Superior temporal gyrus (tissue), 1 donor: ENCODE measurements around the gene MIPOL1.
"Not testable (repeated sequence)": the region's sequence is repeated elsewhere in the genome, so short reads cannot be mapped to it uniquely, and the experiment has no call there.

Experiments used
- DNase-seq: peaks from one replicate; pipeline ENCODE4 v3.0.0-alpha.2; 2016; ENCODE audit errors: extremely low spot score

MIPOL1 gene

DNA sequence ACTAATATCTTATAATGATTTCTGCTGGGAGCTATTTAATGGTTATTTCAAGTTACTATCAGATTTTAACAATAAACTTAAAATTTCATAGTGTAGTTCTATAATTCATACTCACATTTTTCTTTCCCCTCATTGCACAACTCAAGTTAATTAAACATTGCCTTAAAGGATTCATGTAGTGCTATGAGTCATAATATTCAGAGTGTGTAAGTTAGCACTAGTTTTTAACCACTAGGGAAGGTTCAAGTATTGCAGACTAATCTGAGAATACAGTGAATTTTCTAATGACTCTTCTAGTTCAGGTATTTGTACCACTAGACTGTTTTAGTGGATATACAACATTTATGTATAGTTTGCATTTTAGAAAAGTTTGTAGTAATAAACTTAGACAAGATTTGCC, 347.4 kb downstream of the MIPOL1 start:
- no peak for DNase-seq

- DNase-seq: no peak
Measured at GRCh38 chr14:37546621-37547447, 349.1 kb downstream of the MIPOL1 start.

GRCh38 chr14:37550511-37550910, 352.8 kb downstream of the MIPOL1 start:
- no peak for DNase-seq

DNA sequence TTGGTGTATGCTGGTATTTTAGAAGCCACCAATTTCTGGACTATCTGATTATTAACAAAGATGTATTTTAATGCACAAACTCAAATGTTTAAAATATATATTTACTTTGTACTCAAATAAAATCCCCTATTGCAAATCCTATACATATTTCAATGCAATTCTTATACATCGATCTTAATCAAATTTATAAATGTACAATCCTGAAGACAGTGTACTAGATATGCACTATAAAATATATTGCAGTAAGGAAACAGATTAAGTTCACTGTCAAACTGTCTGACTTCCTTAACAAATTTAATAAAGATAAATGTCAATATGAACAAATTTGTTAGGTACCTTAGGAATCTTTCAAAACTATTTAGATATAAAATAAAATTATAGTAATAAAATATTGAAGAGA, 353.4 kb downstream of the MIPOL1 start:
- DNase-seq: no peak

- DNase-seq: no peak
Measured at GRCh38 chr14:37553935-37554550, 356.3 kb downstream of the MIPOL1 start.

DNA sequence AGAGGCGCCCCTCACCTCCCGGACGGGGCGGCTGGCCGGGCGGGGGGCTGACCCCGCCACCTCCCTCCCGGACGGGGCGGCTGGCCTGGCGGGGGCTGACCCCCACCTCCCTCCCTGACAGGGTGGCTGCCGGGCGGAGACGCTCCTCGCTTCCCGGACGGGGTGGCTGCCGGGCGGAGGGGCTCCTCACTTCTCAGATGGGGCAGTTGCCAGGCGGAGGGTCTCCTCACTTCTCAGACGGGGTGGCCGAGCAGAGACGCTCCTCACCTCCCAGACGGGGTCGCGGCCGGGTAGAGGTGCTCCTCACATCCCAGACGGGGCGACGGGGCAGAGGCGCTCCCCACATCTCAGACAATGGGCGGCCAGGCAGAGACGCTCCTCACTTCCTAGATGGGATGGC, 357.9 kb downstream of the MIPOL1 start:
- not testable (repeated sequence) for DNase-seq

- DNase-seq: no peak
Measured at GRCh38 chr14:37558740-37559139, 361.0 kb downstream of the MIPOL1 start.

DNA sequence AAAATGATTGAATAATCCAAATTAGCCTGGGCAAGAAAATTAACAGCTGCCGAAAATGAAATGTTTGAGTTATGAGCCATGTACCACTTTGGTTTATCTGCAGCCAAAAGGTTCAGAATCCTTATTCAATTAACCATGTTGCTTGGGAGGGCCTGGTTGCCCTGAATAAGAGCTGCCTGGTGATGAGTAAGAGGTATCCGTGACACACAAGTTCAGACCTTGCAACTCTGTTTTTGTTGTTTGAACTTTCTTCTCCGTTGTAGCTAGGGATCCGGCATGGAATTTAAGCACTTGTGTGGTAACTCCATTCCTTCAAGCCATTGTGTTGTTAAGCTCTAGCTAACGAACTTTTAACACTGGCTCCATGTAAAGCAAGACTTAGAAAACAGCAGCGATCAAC, 361.6 kb downstream of the MIPOL1 start:
- DNase-seq: no peak

GRCh38 chr14:37563189-37563588, 365.5 kb downstream of the MIPOL1 start:
- no peak for DNase-seq

- no peak for DNase-seq
Measured at GRCh38 chr14:37565550-37565949, 367.8 kb downstream of the MIPOL1 start.

GRCh38 chr14:37566811-37567371, 369.2 kb downstream of the MIPOL1 start:
- no peak for DNase-seq

- DNase-seq: no peak
Measured at GRCh38 chr14:37569729-37570128, 372.0 kb downstream of the MIPOL1 start.

DNA sequence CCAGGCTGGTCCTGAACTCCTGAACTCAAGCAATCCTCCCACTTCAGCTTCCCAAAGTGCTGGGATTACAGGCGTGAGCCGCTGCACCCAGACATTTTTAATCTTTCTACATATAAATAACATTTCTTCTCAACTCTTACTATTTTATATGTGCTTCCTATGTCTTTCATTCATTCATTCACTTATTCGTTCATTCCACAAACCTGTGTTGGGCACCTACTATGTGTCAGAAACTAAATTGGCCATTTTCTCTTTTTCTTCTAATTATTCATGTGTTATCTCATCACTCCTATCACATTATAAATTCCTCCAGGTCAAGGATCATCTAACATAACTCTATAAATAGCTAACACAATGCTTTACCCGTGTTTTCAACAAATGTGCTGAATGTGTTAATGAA, 373.7 kb downstream of the MIPOL1 start:
- DNase-seq: no peak

GRCh38 chr14:37573356-37573755, 375.6 kb downstream of the MIPOL1 start:
- DNase-seq: no peak

- no peak for DNase-seq
Measured at GRCh38 chr14:37579274-37579673, 381.5 kb downstream of the MIPOL1 start.

GRCh38 chr14:37580146-37580545, 382.4 kb downstream of the MIPOL1 start:
- no peak for DNase-seq

GRCh38 chr14:37583358-37584210, 385.8 kb downstream of the MIPOL1 start:
- DNase-seq: no peak

DNA sequence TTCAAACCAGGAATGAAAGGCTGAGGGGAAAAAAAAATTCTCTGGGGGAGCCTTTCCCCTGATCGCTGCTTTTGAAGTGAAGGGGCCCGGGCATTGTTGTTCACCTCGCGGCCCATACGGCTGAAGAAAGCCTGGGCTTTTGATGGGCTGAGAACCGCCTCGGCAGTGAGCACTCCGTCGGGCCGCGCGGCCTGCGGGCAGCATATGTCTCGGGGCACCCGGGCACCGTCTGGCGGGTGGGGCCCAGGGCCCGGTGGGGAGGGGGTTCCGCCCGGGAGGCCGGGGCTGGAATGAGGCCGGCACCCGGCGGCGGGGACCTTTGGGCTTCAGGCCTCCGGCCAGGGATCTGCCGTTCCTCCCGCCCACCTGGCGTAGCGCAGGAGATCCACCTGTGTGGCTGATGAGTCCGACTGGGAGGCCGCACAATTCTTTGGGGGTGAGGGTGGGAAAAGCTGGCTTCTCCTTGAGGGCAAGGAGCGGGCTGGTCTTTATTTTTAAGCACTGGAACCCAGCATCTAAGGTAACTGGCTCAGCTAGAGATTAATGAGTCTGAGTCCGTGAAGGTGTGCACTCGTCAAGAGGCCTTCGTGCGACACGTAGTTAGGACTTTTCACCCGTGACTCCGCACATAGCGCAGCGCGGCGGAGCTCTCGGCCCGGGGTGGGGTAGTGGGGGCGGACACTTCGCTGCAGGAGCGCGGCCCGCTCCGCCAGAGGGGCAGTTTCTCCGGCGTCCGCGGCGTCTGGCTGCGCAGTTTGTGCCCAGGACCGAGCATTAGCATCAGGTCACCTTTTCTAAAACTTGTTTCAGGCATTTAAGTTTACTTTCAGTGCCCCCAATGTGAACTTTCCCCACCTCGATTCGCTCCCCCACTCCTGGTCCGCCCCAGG, 386.7 kb downstream of the MIPOL1 start:
- no peak for DNase-seq

DNA sequence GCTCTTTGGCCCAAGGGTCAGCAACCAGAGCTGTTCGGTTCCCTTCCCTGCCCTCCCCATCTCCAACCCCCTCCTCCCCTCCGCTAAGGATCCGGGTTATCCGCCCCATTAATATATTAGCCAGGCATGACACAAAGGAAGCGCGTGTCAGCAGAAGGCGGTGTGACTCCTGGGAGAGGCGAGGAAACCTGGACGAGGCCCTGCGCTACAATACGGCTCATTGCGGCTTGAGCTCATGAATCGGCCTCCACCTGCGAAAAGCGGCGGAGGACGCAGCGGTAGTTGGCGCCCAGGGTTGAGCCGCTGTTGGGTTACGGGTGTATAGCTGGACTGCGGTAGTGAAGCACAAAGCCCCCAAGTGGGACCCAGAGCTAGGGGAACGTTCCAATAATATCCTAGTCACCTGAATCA, 387.4 kb downstream of the MIPOL1 start:
- no peak for DNase-seq

GRCh38 chr14:37585971-37586796, 388.4 kb downstream of the MIPOL1 start:
- DNase-seq: no peak
